HUDEP-2 (cell line): ENCODE measurements around the gene RIPPLY3.

Experiments used
- DNase-seq, 76 experiments: peaks; one replicate each; lab custom pipeline; 2025; ENCODE audit not compliant: unreplicated experiment in 76 of 76; lab: John Stamatoyannopoulos, UW

RIPPLY3 gene

DNA sequence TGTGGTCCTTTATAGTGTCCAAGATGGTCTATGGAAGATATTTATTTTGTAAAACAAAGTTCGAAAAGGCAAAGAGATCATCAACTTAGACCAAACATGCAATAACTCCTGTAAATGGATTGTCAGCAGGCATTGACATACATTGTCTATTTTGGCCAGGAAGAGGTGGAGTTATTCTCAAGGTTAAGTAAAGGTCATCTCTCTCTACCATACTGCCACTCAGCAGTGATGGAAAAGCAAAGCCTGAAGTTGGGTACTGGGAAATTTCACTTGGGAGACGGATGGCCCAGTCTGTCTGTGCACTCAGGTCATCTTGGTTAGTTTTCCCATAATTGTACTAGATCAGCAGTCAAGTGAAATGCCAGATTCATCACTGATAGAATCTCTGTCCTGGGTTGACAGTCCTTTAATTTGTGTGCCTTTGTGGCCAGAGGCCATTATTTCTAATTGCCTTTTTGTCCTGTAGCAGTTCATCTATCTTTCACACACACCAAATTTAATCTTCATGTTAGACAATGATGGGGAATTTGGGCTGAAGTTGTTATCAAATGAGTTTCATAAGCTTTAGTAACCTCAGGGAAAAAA lies 48.9 kb downstream of the RIPPLY3 start:
- no peak for DNase-seq

DNA sequence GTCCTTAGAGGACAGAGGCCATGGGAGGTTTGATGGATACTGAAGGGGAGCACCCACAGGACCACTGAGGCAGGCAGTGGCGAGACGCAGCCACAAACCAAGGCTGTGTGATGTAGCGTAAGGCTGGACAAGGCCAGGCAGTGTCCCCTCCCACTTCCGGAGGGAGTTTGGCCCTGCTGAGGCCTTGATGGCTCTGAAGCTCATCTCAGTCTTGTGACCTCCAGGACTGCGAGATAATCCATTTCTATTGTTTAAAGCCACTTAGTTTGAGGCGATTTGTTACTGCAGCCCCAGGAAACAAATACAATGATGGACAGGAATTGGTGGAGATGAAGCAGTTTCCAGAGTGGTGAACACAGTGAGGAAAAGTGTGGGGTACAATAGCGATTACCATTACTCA lies 51.1 kb downstream of the RIPPLY3 start:
- no peak for DNase-seq

DNA sequence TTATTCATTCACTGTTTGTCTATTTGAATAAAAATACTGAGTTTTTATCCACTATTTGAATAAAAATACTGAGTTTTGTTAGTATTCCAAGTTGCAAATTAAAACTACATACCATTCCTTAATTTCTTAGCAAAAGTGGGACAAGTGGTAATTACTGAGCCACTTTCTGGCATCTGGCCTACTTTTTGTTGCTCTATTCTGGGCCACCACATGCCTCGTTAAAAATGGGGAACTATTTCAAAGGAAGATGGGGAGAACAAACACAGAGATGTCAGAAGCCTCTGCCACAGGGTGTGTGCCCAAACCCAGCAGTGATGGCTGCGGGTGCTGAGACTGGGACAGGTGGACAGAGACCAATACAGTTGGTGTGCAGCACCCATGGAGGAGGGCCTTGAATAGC lies 51.8 kb downstream of the RIPPLY3 start:
- no peak for DNase-seq

GRCh38 chr21:37059181-37059580 lies 52.7 kb downstream of the RIPPLY3 start:
- DNase-seq, result no peak

DNA sequence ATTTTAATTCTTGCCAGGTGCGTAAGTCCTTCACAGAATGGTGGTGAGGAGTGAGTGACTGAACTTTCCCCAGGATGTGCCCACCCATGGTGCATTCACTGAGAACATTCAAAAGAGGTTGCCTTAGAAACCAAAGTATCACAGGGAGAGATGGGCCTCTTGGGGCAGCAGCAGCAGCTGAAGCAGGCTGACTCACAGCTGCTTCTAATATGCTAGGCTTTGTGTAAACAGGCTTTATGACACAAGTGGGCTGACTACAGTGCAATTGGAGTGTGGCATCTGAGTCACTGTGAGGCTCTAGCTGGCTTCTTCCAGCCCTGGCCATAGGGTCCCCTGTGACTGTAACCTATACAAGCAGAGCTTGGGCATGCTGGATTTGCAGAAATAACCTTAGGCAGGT lies 53.8 kb downstream of the RIPPLY3 start:
- DNase-seq, result no peak

- DNase-seq, result no peak
Observed at GRCh38 chr21:37061926-37062592, 55.6 kb downstream of the RIPPLY3 start.

DNA sequence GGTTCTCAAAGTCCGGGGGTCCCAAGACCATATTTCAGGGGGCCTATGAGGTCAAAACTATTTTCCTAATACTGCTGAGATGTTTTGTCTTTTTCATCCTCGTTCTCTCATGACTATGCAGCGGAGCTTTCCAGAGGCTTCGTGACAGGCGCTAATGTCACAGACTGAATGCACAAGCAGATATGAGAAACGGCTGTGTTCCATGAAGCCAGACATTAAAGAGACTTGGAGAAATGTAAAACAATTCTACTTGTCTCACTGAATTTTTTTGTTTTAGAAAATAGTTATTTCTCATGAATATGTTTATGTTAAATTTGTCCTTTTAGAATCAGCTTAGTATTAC lies 56.1 kb downstream of the RIPPLY3 start:
- no peak for DNase-seq

DNA sequence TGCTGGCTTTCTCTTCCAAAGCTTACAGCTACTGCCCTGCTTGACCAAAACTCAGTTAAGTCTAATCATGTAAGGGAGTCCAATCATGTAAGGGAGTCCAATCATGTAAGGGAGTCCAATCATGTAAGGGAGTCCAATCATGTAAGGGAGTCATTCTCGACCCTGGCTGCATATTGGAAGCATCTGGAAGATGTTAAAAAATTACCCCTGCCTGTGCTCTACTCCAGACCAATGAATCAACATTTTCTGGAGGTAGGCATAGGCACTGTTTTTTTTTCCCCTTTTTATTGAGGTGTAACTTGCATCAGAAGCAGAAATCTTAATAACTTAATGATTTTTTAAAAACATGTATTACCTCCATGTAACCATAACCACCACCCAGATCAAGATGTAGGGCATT lies 56.9 kb downstream of the RIPPLY3 start:
- DNase-seq, result no peak

- DNase-seq, result no peak
Observed at GRCh38 chr21:37064841-37065240, 58.3 kb downstream of the RIPPLY3 start.

GRCh38 chr21:37065561-37066177 lies 59.2 kb downstream of the RIPPLY3 start:
- no peak for DNase-seq
